ENCODE results near the gene KIRREL2. TPM values are rescaled to one million over a fixed set of nuclear protein-coding genes. Genes with fewer than 3 reads are reported as not detected.

Gene KIRREL2
- total RNA-seq, 1 experiment from 2014 or later: 0.15 TPM

DNA sequence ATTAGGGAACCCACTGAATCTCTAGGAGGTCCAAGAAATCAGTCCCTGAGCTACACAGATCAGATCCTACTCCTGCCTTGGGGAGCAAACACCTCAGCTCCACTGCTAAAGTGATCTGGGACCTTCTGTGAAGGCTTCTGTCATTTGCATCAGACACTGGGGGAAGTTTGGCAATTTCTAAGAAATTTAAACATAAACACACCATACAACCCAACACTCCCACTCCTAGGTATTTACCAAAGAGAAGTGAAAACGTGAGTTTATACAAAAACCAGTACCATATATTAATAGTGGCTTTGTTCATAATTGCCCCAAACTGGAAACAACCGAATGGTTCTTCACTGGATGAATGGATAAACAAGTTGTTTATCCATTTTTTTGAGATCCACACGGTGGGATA lies 58.7 kb downstream of the KIRREL2 start:
- no peak overlapping the region for H3K4me3 ChIP-seq (ENCODE audit: low read depth, low read length, poor library complexity, severe bottlenecking)
- no peaks in the 10 kb centered on the region for H3K27me3 ChIP-seq (replicated peaks; ENCODE audit: insufficient read depth, low read depth, low read length, poor library complexity)
- BruUV-seq (replicated peaks): no TSS peak
- ChIA-PET CTCF (no interaction called here), POLR2A (ENCODE audit: low non-redundant PET) (no interaction called here)
- H3K9me3 ChIP-seq (ENCODE audit: low read depth, low read length, poor library complexity, severe bottlenecking): no peaks in the 10 kb centered on the region
- TF ChIP-seq, protein P1, sequence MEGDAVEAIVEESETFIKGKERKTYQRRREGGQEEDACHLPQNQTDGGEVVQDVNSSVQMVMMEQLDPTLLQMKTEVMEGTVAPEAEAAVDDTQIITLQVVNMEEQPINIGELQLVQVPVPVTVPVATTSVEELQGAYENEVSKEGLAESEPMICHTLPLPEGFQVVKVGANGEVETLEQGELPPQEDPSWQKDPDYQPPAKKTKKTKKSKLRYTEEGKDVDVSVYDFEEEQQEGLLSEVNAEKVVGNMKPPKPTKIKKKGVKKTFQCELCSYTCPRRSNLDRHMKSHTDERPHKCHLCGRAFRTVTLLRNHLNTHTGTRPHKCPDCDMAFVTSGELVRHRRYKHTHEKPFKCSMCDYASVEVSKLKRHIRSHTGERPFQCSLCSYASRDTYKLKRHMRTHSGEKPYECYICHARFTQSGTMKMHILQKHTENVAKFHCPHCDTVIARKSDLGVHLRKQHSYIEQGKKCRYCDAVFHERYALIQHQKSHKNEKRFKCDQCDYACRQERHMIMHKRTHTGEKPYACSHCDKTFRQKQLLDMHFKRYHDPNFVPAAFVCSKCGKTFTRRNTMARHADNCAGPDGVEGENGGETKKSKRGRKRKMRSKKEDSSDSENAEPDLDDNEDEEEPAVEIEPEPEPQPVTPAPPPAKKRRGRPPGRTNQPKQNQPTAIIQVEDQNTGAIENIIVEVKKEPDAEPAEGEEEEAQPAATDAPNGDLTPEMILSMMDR (conservative IDR thresholded peaks at IDR 0.05; ENCODE audit: low read depth, low read length): no peak
- no peak for TF ChIP-seq EZH2 (IDR thresholded peaks at IDR 0.05; ENCODE audit: borderline replicate concordance, low read depth, low read length, poor library complexity, severe bottlenecking)
- intact Hi-C loops (cut with micrococcal nuclease; ENCODE audit: unreplicated experiment): no loop called here
- H3K36me3 ChIP-seq (ENCODE audit: insufficient read depth, low read length, poor library complexity, severe bottlenecking): no peaks in the 10 kb centered on the region
- H3K4me1 ChIP-seq (ENCODE audit: insufficient read depth, low read length, poor library complexity, severe bottlenecking): no peaks in the 10 kb centered on the region
- no peak for DNase-seq (ENCODE audit: low spot score)
- H3K27ac ChIP-seq (ENCODE audit: low read depth, low read length, poor library complexity, severe bottlenecking): no peak overlapping the region

Other genes starting within 250 kb of the KIRREL2 start
- gene HAUS5, start 244.2 kb upstream of the KIRREL2 start, total RNA-seq (2021): 31.1 and 33.5 TPM in 2 replicates
- 104 and 106 TPM in 2 replicates for gene RBM42, start 227.9 kb upstream of the KIRREL2 start, total RNA-seq (2021)
- gene ETV2, start 215.2 kb upstream of the KIRREL2 start, total RNA-seq (2021): 0.73 and 1.3 TPM in 2 replicates
- 456 and 467 TPM in 2 replicates for gene COX6B1, start 208.6 kb upstream of the KIRREL2 start, total RNA-seq (2021)
- not detected in 2 replicates for gene UPK1A, start 190.4 kb upstream of the KIRREL2 start, total RNA-seq (2021)
- not detected in 2 replicates for gene ZBTB32, start 152.4 kb upstream of the KIRREL2 start, total RNA-seq (2021)
- 49.1 and 51.0 TPM in 2 replicates for gene KMT2B, start 138.9 kb upstream of the KIRREL2 start, total RNA-seq (2021)
- gene IGFLR1, start 114.5 kb upstream of the KIRREL2 start, total RNA-seq (2021): 4.9 and 5.8 TPM in 2 replicates
- 20.4 and 21.0 TPM in 2 replicates for gene U2AF1L4, start 111.5 kb upstream of the KIRREL2 start, total RNA-seq (2021)
- 58.8 and 67.7 TPM in 2 replicates for gene PSENEN, start 111.3 kb upstream of the KIRREL2 start, total RNA-seq (2021)
- 11.3 and 13.2 TPM in 2 replicates for gene LIN37, start 108.3 kb upstream of the KIRREL2 start, total RNA-seq (2021)
- gene HSPB6, start 99.9 kb upstream of the KIRREL2 start, total RNA-seq (2021): 0.50 TPM in 1 of 2 replicates, not detected in the other
- gene PROSER3, start 98.7 kb upstream of the KIRREL2 start, total RNA-seq (2021): 38.4 and 44.8 TPM in 2 replicates
- 39.6 and 49.6 TPM in 2 replicates for gene ARHGAP33, start 81.3 kb upstream of the KIRREL2 start, total RNA-seq (2021)
- gene PRODH2, start 44.1 kb upstream of the KIRREL2 start, total RNA-seq (2021): not detected in 2 replicates
- gene NPHS1, start 4.4 kb upstream of the KIRREL2 start, total RNA-seq (2021): not detected in 2 replicates
- gene APLP1, start 11.7 kb downstream of the KIRREL2 start, total RNA-seq (2021): 13.9 and 14.9 TPM in 2 replicates
- gene NFKBID, start 43.6 kb downstream of the KIRREL2 start, total RNA-seq (2021): 14.9 and 18.0 TPM in 2 replicates
- 4.2 and 4.5 TPM in 2 replicates for gene HCST, start 45.6 kb downstream of the KIRREL2 start, total RNA-seq (2021)
- gene TYROBP, start 51.4 kb downstream of the KIRREL2 start, total RNA-seq (2021): not detected in 2 replicates
- 14.6 and 15.5 TPM in 2 replicates for gene LRFN3, start 79.5 kb downstream of the KIRREL2 start, total RNA-seq (2021)
- 8.9 and 11.0 TPM in 2 replicates for gene SDHAF1, start 138.3 kb downstream of the KIRREL2 start, total RNA-seq (2021)
- 0.70 TPM in 1 of 2 replicates, not detected in the other for gene SYNE4, start 151.9 kb downstream of the KIRREL2 start, total RNA-seq (2021)
- 20.1 and 27.7 TPM in 2 replicates for gene ALKBH6, start 157.3 kb downstream of the KIRREL2 start, total RNA-seq (2021)
- gene CLIP3, start 176.0 kb downstream of the KIRREL2 start, total RNA-seq (2021): 9.2 and 15.8 TPM in 2 replicates
- gene THAP8, start 197.4 kb downstream of the KIRREL2 start, total RNA-seq (2021): 4.6 and 5.4 TPM in 2 replicates
- gene WDR62, start 198.0 kb downstream of the KIRREL2 start, total RNA-seq (2021): 39.8 and 40.4 TPM in 2 replicates